A204.1 (cell line): ENCODE results near the gene FAM156B.
"Not testable (repeated sequence)": the region's sequence is repeated elsewhere in the genome, so short reads cannot be mapped to it uniquely, and the experiment has no call there.

Source experiments
- FAIRE-seq: peaks from 2 replicates; lab custom pipeline; 2012; peaks lifted over from hg19 to GRCh38; lab: Jason Lieb, UNC

FAM156B gene

GRCh38 chrX:52896855-52897709 lies at the start of gene FAM156B:
FAM156B (plus strand) TSS chrX:52897330; CDS start chrX:52907226, 9,896 bp downstream.
- peak; percentile 70 for FAIRE-seq

GRCh38 chrX:52852110-52852860 lies 44.8 kb upstream of the FAM156B start:
- FAIRE-seq, result no peak

GRCh38 chrX:52856991-52857525 lies 40.1 kb upstream of the FAM156B start:
- FAIRE-seq, result not testable (repeated sequence)

GRCh38 chrX:52865343-52865998 lies 31.7 kb upstream of the FAM156B start:
- no peak for FAIRE-seq

GRCh38 chrX:52867610-52868348 lies 29.4 kb upstream of the FAM156B start, which contains the start of gene XAGE3:
XAGE3 (minus strand) TSS chrX:52868083; CDS start chrX:52867133, 950 bp downstream.
- no peak for FAIRE-seq

- no peak for FAIRE-seq
Measured at GRCh38 chrX:52870046-52870445, 27.1 kb upstream of the FAM156B start.

- peak; percentile 27 for FAIRE-seq
Measured at GRCh38 chrX:52873825-52874224, 23.3 kb upstream of the FAM156B start.

GRCh38 chrX:52874661-52875060 lies 22.5 kb upstream of the FAM156B start:
- FAIRE-seq, result no peak

- not testable (repeated sequence) for FAIRE-seq
Measured at GRCh38 chrX:52875436-52875835, 21.7 kb upstream of the FAM156B start.

GRCh38 chrX:52876386-52876785 lies 20.7 kb upstream of the FAM156B start:
- FAIRE-seq, result not testable (repeated sequence)

- FAIRE-seq, result not testable (repeated sequence)
Measured at GRCh38 chrX:52887459-52887858, 9.7 kb upstream of the FAM156B start.

GRCh38 chrX:52888090-52888489 lies 9.0 kb upstream of the FAM156B start:
- not testable (repeated sequence) for FAIRE-seq

GRCh38 chrX:52896438-52896837 lies 692 bp upstream of the FAM156B start:
- FAIRE-seq, result not testable (repeated sequence)

- not testable (repeated sequence) for FAIRE-seq
Measured at GRCh38 chrX:52905531-52905930, 8.4 kb downstream of the FAM156B start.

GRCh38 chrX:52906072-52906471 lies 8.9 kb downstream of the FAM156B start:
- not testable (repeated sequence) for FAIRE-seq

GRCh38 chrX:52907137-52907536 lies 10.0 kb downstream of the FAM156B start:
- not testable (repeated sequence) for FAIRE-seq

- not testable (repeated sequence) for FAIRE-seq
Measured at GRCh38 chrX:52907900-52908299, 10.8 kb downstream of the FAM156B start.

GRCh38 chrX:52909313-52909969 lies 12.3 kb downstream of the FAM156B start:
- not testable (repeated sequence) for FAIRE-seq

GRCh38 chrX:52913681-52914080 lies 16.6 kb downstream of the FAM156B start:
- FAIRE-seq, result not testable (repeated sequence)

- not testable (repeated sequence) for FAIRE-seq
Measured at GRCh38 chrX:52914704-52915103, 17.6 kb downstream of the FAM156B start.

- peak; percentile 74 for FAIRE-seq
Measured at GRCh38 chrX:52923781-52924241, 26.7 kb downstream of the FAM156B start.
